ENCODE data around the gene SETD7.

DNA sequence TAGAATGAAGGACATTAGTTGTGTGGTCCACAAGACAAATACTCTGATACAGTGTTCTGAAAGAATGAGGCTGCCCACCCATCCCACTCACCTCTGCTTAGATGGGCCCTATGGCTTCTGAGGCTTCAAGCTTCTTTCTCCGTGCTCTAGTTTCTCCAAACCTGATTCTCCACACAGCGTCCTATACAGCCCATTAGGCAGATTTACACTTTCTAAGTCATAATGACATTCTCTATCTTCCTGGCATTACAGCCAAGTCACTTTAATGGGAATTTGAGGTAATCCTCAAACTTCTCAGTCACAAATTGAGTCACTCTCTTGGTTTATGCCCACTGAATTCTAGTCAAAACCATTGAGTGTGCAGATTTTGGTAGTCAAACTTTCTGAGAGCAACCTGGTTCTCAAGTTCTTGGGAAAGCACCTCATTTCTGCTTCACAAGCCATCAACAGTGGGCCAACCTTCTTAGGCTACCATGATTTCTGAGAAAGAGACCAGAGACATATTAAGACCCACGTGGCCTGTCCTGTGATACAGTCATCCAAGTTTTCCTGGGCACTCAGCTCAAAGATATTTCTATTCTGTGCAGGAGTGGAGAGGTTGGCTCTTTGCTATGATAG, 6.2 kb upstream of the SETD7 start:
- TF ChIP-seq, protein P1, sequence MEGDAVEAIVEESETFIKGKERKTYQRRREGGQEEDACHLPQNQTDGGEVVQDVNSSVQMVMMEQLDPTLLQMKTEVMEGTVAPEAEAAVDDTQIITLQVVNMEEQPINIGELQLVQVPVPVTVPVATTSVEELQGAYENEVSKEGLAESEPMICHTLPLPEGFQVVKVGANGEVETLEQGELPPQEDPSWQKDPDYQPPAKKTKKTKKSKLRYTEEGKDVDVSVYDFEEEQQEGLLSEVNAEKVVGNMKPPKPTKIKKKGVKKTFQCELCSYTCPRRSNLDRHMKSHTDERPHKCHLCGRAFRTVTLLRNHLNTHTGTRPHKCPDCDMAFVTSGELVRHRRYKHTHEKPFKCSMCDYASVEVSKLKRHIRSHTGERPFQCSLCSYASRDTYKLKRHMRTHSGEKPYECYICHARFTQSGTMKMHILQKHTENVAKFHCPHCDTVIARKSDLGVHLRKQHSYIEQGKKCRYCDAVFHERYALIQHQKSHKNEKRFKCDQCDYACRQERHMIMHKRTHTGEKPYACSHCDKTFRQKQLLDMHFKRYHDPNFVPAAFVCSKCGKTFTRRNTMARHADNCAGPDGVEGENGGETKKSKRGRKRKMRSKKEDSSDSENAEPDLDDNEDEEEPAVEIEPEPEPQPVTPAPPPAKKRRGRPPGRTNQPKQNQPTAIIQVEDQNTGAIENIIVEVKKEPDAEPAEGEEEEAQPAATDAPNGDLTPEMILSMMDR (IDR thresholded peaks at IDR 0.05 in 4 of 5, conservative IDR thresholded peaks at IDR 0.05 in 1 of 5) = no peak
- TF ChIP-seq POLR2A (IDR thresholded peaks at IDR 0.05) = no peak

Data from gastrocnemius medialis (tissue), 4 donors.